MV-4-11 (cell line): ENCODE results near the gene SLC35F1.
"Not testable (repeated sequence)": the region's sequence is repeated elsewhere in the genome, so short reads cannot be mapped to it uniquely, and the experiment has no call there.

Source experiments
- DNase-seq: peaks from one replicate; lab custom pipeline; 2025; lab: John Stamatoyannopoulos, UW

The SLC35F1 gene

GRCh38 chr6:117992856-117993255 is 85.8 kb downstream of the SLC35F1 start:
- no peak for DNase-seq

DNA sequence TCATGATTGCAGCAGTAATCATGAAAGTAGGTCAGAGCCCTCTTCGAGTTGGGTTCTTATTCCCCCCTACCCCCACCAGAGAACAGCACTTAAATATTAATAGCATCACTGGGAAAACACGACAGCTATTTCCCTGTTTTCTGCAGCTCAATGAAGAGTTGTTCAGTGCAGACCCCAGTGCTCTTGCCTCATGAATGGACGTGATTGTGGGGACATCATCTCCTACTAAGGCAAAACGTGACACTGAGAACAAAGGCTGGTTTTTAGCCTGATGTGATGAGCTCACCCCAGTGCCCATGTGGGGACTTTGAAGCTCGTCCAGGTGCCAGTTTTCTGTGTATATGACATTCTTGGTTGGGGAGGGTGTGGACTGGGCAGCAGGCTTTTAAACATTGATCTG is 105.9 kb downstream of the SLC35F1 start:
- DNase-seq: no peak

DNA sequence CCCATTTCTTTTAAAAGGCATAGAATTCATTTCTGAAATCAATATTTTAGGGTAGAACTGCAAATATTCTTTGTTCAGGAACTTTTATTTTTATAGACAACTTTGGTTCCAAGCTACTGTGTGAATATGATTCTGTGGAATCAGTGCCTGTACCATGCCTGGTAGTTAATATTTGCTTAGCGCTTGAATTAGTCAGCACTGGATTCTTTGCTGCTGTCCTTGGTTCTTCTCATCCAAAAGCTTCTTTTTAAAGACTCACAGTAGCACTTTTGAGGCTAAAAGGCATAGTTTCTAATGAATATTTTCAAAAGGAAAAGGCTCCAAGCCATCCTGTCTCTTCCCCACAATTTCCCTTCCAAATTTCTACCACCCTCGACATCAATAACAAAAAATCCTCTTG is 109.5 kb downstream of the SLC35F1 start:
- no peak for DNase-seq

DNA sequence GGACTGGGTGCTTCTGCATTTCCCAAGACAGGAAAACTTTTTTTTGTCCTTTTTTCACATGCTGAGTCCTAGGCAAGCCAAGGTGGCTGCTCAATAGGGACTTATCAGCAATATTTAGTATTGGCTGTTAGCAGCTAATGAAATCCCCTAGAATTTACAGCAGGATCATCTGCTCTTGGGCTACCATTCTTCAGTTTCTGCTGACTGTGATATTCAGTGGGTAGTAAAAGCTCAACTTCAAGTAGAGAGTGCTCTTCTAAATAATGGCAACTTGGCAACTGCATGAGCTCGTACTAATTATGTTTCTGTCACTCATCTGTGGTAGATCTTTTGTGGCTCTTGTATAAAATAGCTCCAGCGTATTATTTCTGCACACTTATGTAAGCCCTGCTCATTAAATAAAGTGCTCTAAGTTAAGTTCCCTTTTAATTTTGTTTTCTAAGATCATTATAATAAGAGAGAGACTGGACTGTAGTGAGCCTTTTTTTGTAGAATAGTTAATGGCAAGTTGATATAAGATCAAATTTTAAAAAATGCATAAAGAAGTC is 110.3 kb downstream of the SLC35F1 start:
- no peak for DNase-seq

GRCh38 chr6:118023771-118024170 is 116.7 kb downstream of the SLC35F1 start:
- DNase-seq: no peak

GRCh38 chr6:118029967-118030366 is 122.9 kb downstream of the SLC35F1 start:
- no peak for DNase-seq

DNA sequence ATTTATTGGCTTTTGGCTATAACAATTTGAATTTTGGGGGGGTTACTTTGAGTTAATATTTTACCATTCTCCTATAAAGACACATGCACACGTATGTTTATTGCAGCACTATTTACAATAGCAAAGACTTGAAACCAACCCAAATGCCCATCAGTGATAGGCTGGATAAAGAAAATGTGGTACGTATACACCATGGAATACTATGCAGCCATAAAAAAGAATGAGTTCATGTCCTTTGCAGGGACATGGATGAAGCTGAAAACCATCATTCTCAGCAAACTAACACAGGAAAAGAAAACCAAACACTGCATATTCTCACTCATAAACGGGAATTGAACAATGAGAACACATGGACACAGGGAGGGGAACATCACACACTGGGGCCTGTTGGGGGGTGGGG is 130.4 kb downstream of the SLC35F1 start:
- DNase-seq: not testable (repeated sequence)

GRCh38 chr6:118042855-118043254 is 135.8 kb downstream of the SLC35F1 start:
- peak; percentile 83 for DNase-seq

DNA sequence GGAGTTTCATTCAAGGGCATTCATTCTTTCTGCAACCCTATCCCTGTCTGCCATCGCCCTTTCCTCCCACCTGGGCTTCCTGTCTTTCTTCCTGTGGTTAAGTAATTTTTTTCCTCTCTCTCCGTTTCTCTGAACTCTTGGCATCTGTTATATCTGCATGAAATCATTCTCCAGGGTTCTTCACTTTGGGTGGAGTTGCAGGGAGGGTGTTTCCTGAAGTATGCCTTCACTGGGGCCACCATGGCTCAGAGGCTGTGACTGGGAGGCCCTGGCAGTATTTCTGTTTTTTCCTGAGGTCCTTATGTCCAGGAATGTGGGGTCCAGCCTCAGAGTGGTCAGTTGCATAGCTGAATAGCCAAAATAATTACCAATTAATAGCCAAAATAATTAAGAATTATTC is 137.2 kb downstream of the SLC35F1 start:
- no peak for DNase-seq

DNA sequence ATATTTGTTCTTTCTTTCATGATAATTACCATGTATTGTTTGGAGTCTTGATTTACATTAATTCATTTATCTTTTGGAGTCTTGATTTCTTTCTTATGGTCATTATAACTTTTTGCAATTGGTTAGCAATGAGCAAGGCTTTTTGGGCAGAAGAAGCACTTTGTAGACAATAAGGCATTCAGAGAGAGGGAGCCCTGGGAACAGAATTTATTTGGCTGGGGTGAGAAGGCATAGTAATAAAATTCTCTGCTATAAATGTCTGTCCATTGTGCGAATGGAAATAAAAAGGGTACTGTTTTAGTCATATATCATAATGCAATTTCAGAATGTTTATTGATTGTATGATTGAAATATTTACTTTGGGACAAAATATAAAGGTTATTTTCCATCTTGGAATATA is 147.0 kb downstream of the SLC35F1 start:
- DNase-seq: no peak

DNA sequence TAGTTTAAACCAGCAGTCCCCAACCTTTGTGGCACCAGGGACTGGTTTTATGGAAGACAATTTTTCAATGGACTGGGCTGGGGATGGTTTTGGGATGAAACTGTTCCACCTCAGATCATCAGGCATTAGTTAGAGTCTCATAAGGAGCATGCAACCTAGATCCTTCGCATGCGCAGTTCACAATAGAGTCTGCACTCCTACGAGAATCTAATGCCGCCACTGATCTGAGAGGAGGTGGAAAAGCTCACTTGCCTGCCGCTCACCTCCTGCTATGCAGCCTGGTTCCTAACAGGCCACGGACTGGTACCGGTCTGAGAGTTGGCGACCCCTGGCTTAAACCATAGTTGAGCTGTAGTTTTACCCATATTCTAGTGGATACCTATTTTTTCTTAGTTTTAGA is 154.6 kb downstream of the SLC35F1 start:
- no peak for DNase-seq

GRCh38 chr6:118080547-118080946 is 173.5 kb downstream of the SLC35F1 start:
- no peak for DNase-seq

GRCh38 chr6:118083711-118084110 is 176.6 kb downstream of the SLC35F1 start:
- DNase-seq: no peak

GRCh38 chr6:118085665-118086064 is 178.6 kb downstream of the SLC35F1 start:
- DNase-seq: no peak

- DNase-seq: no peak
Observed at GRCh38 chr6:118086159-118086558, 179.1 kb downstream of the SLC35F1 start.

DNA sequence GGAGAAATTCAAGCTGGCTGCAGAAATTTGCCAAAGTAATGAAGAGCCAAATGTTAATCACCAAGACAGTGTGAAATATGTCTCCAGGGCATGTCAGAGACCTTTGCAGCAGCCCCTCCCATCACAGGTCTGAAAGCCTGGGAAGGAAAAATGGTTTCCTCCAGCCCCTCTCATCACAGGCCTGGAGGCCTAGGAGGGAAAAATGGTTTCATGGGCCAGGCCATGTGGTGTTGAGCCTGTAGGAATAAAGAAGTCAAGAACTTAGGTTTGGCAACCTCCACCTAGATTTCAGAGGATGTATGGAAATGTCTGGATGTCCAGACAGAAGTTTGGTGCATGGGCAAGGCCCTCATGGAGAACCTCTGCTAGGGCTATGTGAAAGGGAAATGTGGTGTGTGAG is 185.0 kb downstream of the SLC35F1 start:
- DNase-seq: no peak

GRCh38 chr6:118097576-118097975 is 190.5 kb downstream of the SLC35F1 start:
- no peak for DNase-seq

- DNase-seq: no peak
Observed at GRCh38 chr6:118100717-118101116, 193.7 kb downstream of the SLC35F1 start.

DNA sequence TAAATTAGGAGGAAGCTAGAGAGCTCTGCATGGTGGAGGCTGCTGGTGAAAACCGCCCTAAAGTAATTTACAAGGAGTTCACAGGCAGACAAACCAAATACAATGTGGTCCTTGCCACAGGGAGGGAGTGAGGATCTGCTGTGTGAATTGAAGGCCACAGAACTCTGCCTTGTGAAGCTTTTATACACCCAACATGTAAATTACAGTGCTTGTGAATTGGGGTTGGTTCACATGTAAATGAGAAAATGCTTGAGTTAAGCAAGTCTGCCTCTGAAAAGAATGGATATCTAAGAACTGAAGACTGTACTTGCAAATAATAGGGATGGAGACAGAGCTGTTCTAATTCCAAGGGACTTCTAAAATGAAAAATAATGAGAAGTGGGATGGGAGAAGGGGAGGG is 194.2 kb downstream of the SLC35F1 start:
- DNase-seq: no peak

DNA sequence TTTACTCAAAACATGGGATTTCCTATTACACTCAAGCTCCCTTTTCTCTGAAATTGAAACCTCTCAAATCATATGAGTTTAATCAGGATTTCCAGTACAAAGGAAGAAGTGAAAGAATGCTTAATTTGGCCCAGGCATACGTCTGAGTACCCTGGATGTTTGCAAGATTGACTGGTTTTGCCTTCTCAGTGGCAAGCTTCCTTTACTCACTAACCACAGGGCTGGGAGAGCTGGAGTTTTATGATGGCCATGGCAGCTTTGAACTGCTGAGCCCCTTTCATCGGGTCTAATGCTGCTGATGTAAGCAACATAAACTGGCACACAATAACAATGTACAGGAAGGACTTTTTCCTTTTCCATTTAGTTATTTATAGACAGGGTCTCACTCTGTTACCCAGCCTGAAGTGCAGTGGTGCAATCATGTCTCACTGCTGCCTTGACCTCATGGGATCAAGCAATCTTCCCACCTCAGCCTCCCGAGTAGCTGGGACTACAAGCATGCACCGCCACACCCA is 194.8 kb downstream of the SLC35F1 start:
- DNase-seq: peak; percentile 49

GRCh38 chr6:118102401-118102800 is 195.3 kb downstream of the SLC35F1 start:
- no peak for DNase-seq

DNA sequence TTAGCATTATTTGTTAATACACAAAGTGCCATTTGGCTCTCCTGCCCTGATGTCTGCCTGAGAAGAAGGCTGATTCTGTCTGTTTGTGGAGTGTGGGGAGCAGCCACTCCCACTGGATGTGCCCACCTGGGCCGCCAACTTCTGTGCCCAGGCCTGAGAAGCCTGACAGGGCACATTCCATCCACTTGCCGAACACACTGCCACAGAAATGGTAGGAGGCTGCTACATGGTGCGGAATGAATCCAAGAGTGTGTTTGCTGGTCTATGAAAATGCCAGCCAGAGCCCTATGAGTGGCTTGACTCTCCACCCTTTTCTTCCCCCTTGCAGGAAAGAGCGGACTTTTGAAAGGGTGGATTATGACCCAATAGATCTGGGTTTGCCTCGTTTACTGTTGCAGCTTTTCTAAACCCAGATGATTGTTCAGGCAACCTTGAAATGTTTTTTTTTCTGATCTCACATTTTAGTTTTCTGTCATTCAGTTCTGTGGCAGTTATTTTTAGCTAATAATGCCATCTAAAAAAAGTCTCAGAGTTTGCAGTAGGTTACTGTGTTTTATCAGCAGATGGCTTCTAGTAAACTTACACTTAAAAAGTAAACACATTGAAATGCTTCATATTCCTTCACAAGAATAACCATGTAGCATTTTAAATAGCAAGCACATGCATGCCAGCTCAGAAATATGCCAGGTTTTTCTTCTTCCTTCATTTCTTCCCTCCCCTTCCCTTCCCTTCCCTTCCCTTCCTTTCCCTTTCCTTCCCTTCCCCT is 196.5 kb downstream of the SLC35F1 start:
- DNase-seq: no peak

GRCh38 chr6:118122161-118122725 is 215.2 kb downstream of the SLC35F1 start:
- no peak for DNase-seq
